ENCODE measurements around the gene NOL8. TPM values are rescaled to one million over a fixed set of nuclear protein-coding genes. Genes with fewer than 3 reads are reported as not detected.

The NOL8 gene
- polyA plus RNA-seq, 1 experiment = 8.8 TPM

DNA sequence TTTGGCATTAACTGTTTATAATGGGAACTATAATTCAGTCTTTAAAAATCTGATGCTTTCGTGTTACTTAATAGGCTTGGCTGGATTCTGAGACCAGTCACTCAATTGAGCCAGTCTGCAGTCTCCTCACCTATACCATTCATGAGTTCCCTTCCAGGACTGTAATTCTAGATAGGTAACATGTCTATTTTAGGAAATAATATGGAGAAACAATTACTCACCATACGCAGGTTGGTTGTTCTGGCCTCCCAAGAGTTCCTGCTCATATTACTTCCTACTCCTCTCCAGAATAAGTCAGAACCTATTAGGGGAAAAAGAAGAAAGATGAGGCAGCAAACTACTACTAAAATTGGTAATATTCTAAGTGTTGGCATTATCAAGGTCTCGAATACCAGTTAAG is 27.1 kb downstream of the NOL8 start:
- ChIA-PET CTCF (interaction anchor here (1.2 kb wide), 1 partner anchor 160 kb away, joined by 4 read pairs; no protein-coding TSS in a partner anchor), POLR2A (no interaction called here)
- DNase-seq (ENCODE audit: low read depth) = no peak
- no peak overlapping the region for H3K4me3 ChIP-seq (ENCODE audit: low read depth, low read length)
- H3K36me3 ChIP-seq (ENCODE audit: control insufficient read depth, insufficient read depth, low read length) = peaks cover 5% of the 10 kb centered on the region
- no peaks in the 10 kb centered on the region for H3K27me3 ChIP-seq (ENCODE audit: control insufficient read depth, insufficient read depth, low read length)
- TF ChIP-seq, protein P1, sequence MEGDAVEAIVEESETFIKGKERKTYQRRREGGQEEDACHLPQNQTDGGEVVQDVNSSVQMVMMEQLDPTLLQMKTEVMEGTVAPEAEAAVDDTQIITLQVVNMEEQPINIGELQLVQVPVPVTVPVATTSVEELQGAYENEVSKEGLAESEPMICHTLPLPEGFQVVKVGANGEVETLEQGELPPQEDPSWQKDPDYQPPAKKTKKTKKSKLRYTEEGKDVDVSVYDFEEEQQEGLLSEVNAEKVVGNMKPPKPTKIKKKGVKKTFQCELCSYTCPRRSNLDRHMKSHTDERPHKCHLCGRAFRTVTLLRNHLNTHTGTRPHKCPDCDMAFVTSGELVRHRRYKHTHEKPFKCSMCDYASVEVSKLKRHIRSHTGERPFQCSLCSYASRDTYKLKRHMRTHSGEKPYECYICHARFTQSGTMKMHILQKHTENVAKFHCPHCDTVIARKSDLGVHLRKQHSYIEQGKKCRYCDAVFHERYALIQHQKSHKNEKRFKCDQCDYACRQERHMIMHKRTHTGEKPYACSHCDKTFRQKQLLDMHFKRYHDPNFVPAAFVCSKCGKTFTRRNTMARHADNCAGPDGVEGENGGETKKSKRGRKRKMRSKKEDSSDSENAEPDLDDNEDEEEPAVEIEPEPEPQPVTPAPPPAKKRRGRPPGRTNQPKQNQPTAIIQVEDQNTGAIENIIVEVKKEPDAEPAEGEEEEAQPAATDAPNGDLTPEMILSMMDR (IDR thresholded peaks at IDR 0.05; ENCODE audit: insufficient read depth, low read depth, low read length) = no peak

DNA sequence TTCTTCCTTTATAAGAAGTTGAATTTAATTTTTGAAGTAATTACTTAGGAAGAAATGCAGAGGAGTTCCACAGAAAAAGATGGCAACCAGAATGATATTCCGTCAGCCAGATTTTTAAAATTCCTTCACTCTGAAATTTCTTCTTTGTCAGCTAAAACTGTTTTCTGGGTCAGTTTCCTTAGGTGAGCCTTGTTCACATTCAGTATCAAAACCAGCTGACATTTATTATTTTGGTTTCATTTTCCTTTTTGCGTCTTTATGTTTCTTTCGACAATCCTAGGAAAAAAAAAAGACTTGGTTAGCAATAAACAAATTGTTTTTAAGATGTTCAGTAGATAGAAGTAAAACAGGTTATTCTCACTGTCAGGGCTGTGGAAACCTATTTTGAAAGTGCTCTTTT is 27.5 kb downstream of the NOL8 start:
- POLR2A ChIA-PET = no interaction called here
- CTCF ChIA-PET = no interaction called here
- DNase-seq (ENCODE audit: low read depth) = no peak
- TF ChIP-seq, protein P1 (IDR thresholded peaks at IDR 0.05; ENCODE audit: insufficient read depth, low read depth, low read length) = no peak
- H3K4me3 ChIP-seq (ENCODE audit: low read depth, low read length) = no peak overlapping the region
- peaks cover 5% of the 10 kb centered on the region for H3K36me3 ChIP-seq (ENCODE audit: control insufficient read depth, insufficient read depth, low read length)
- H3K27me3 ChIP-seq (ENCODE audit: control insufficient read depth, insufficient read depth, low read length) = no peaks in the 10 kb centered on the region

GRCh38 chr9:92295827-92296258 is 29.3 kb downstream of the NOL8 start:
- ChIA-PET CTCF (no interaction called here), POLR2A (no interaction called here)
- DNase-seq (ENCODE audit: low read depth) = no peak
- no peaks in the 10 kb centered on the region for H3K27me3 ChIP-seq (ENCODE audit: control insufficient read depth, insufficient read depth, low read length)
- peaks cover 5% of the 10 kb centered on the region for H3K36me3 ChIP-seq (ENCODE audit: control insufficient read depth, insufficient read depth, low read length)
- TF ChIP-seq, protein P1 (IDR thresholded peaks at IDR 0.05; ENCODE audit: insufficient read depth, low read depth, low read length) = no peak
- no peak overlapping the region for H3K4me3 ChIP-seq (ENCODE audit: low read depth, low read length)

GRCh38 chr9:92295240-92295790 is 29.8 kb downstream of the NOL8 start:
- TF ChIP-seq, protein P1 (IDR thresholded peaks at IDR 0.05; ENCODE audit: insufficient read depth, low read depth, low read length) = no peak
- DNase-seq (ENCODE audit: low read depth) = no peak
- CTCF ChIA-PET = interaction anchor here (0.6 kb wide), 1 partner anchor 818 kb away, joined by 3 read pairs; no protein-coding TSS in a partner anchor
- Histone ChIP-seq H3K27me3 (ENCODE audit: control insufficient read depth, insufficient read depth, low read length) (no peaks in the 10 kb centered on the region), H3K4me3 (ENCODE audit: low read depth, low read length) (no peak overlapping the region), H3K36me3 (ENCODE audit: control insufficient read depth, insufficient read depth, low read length) (peaks cover 5% of the 10 kb centered on the region)
- POLR2A ChIA-PET = no interaction called here

GRCh38 chr9:92294297-92294676 is 30.9 kb downstream of the NOL8 start:
- H3K27me3 ChIP-seq (ENCODE audit: control insufficient read depth, insufficient read depth, low read length) = no peaks in the 10 kb centered on the region
- POLR2A ChIA-PET = interaction anchor here (0.7 kb wide), 1 partner anchor 39 kb away, joined by 3 read pairs; no protein-coding TSS in a partner anchor
- DNase-seq (ENCODE audit: low read depth) = no peak
- TF ChIP-seq, protein P1 (IDR thresholded peaks at IDR 0.05; ENCODE audit: insufficient read depth, low read depth, low read length) = no peak
- peaks cover 5% of the 10 kb centered on the region for H3K36me3 ChIP-seq (ENCODE audit: control insufficient read depth, insufficient read depth, low read length)
- H3K4me3 ChIP-seq (ENCODE audit: low read depth, low read length) = peak overlapping the region; percentile 85
- CTCF ChIA-PET = interaction anchor here (0.6 to 1.2 kb wide), 3 partner anchors 8 to 154 kb away, joined by 3 to 4 read pairs (median 3); no protein-coding TSS in a partner anchor

Data from BJ (cell line).